Cerebellar cortex (tissue), 1 donor: ENCODE data around the gene ESYT2.

ENCODE experiments used
- DNase-seq: peaks from one replicate; pipeline ENCODE4 v3.0.0-alpha.2; 2015; ENCODE audit warnings: low spot score

ESYT2 gene

DNA sequence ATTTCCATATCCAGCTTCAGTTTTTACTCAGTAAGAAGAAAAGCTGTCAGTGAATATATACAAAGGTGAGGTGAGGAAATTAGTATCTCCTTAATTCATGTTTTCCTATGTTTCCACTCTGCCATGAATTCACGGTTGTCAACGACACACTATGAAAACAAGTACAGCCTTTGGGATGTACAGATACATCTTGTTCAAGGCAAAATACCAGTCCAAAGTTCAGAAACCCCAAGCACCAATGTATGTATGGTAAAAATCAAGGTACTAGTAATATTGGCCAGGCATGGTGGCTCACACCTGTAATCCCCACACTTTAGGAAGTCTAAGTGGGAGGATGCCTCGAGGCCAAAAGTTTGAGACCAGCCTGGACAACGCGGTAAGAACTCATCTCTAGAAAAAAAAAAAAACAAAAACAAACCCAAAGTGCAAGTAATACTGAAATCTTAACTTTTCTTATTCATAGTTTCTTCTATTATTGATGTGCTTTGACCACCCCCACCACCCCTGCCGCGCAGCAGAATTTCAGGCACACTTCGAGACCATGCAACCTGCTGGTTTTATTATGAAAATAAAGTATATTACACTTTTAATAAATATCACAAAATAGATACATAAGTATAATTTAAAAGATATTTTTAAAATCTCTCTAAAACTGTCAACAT lies 3.5 kb downstream of the ESYT2 start:
- no peak for DNase-seq

DNA sequence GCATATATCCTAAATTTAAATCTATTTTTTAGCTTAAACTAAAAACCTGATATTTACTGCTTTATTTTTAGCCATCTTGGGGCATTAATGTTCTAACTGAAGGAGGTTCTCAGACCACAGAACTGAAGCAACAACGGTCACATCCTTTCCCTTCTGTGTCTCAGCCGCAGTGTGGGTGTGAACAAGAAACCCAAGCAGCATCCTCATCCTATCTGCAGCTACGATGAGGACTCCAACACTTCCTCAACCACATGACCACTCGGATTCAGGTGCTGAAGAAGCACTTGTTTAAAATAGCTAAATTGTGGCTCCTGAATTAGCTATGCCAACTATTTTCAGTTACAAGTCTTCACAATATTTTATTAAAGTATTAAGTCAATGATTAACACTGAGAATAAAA lies 5.3 kb downstream of the ESYT2 start:
- DNase-seq: no peak

DNA sequence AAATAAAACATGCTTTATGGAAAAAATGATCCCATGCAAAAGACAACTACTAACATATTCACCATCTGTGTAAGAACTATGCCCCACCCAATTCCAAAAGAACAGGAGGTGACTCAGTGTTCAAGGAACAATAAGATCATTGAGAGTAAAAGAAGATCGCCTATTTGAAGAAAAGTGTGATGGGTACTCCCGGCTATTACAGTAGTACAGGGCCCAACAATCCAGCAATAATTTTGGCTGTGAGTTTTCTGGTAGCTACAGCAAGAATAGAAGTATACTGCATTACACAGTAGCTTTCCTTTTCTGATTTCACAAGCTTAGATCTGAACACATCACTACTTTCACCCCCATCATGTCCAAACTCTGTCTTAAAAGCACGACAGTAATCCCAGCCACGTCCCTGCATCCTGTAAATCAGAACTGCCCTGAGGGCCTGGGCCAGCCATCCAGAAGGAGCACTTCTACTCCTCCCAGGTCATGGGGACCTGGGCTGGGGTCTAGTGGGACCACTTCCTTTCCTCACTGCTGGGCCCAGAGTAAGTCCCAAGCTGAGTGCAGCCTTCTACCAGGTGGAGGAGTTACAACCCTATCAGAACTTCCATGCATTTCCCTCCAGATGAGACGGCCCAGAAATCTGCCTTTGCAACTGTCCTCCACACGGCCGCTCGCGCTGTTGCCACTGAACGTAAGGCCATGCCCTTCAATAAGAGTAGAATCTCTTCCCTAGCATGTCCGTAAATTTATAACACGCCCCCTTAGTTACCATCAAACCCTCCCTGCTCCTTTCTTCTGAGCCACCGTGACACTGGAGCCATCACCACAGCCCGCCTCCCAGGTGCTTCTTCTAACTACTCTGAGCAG lies 7.9 kb downstream of the ESYT2 start:
- no peak for DNase-seq

DNA sequence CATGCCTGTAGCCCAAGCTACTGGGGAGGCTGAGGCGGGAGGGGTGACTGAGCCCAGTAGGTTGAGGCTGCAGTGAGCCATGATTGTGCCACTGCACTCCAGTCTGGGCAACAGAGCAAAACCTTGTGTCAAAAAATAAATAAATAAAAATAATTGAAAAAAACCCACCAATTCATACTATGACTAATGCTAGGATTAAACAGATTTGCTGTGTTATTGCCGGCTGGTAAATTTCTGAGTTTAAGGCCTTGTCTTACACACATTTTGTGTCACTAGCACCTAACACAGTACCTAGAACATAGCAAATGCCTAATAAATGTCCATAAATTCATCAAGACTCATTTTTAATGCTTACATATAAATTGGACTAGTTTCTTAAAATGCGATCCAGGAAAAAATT lies 8.7 kb downstream of the ESYT2 start:
- DNase-seq: no peak

DNA sequence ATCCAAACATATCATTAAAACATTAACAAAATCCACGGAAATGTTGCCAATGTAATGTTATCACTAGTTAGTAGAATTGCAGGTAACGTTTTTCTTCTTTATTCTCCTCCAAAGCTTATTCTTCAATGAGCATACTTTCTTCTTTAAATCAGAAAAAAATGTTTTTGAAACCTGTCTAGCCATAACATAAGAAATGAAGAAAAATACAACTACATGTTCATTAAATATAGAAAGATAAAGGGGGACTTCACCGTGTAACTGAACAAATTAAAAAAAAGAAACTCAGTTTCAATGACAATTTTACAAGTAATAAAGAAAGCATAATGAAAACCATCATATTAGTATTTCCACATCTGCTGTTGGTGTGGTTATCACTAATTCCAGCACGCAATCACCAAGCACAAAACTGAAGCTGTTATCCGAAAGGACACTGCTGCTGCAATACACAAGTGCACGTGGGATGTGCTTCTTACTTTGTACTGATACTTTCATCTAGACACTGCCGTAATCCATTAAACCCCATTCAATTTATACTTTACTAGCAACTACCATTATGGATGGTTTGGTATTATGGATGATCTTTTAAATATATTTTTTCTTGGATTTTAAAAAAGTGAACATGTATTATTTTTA lies 9.6 kb downstream of the ESYT2 start:
- no peak for DNase-seq

GRCh38 chr7:158818325-158819213 lies 10.7 kb downstream of the ESYT2 start:
- no peak for DNase-seq

DNA sequence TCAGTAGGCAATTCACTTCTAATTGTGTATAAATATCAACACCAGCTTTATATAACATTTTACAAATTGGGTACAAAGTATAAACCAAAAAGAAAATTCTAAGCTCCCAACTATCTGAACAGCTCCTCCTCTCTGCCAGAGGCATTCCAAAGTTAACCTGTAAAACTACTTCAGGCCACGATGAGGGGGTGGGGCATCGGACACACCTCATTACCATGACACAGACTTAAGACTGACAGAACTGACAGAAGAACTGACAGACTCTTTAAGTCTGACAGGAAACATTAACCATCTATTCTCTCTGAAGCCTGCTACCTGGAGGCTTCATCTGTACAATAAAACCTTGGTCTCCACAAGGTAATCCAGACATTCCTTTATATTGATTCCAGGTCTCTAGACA lies 12.3 kb downstream of the ESYT2 start:
- DNase-seq: no peak

- no peak for DNase-seq
These were observed 13.0 kb downstream of the ESYT2 start for GRCh38 chr7:158816271-158816670.

GRCh38 chr7:158815800-158816128 lies 13.5 kb downstream of the ESYT2 start:
- no peak for DNase-seq

DNA sequence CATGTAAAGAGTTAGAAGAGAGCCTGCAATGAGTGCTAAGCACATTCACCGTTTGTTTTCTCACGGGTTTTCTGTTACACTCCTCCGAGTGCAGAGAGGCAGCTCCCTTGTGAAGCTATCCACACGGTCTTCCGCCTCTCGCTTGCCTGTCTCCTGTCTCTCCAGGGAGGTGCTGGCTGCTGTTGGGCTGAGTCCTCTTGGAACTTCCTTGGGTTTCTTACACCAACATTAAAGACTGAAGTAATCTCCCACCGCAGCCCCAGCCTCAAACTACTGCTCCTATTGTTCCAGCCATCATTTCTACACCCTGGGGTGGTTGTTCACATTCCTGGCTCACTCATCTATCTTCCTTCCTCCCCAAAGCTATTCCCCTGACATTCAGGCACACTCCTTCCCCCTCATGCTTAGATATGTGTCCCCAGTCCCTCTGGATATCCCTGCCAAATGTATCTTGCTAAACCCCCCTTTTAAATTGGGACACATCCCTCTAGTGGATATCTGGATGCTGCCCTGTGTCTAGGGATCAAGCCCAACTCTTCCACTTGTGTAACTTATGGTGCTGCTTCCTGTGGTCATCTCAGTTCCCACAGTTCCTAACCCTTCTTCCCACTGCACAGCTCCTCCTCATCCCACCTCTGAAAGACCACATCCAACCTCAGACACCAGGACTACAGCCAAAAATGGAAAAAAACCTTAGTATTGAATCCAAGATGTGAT lies 14.1 kb downstream of the ESYT2 start:
- peak; percentile 20 for DNase-seq

DNA sequence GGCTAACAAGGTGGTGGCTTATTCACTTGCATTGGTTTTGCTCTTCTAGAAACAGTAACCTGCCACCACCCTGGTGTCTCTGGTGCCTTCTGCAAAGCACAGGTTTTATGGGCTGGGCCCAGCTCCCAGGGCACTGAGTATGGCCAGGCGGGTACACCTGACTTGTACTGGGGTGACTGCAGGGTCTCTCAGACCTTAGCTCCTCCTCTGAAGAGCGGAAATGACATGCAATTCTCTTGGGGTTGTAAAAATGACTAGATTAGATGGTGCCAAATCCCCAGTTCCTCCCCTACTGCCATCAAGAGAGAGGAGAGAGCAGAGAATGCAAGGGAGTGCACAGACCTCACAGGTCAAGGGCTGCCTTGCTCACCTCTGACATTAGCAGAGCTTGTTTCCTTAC lies 14.7 kb downstream of the ESYT2 start:
- no peak for DNase-seq

DNA sequence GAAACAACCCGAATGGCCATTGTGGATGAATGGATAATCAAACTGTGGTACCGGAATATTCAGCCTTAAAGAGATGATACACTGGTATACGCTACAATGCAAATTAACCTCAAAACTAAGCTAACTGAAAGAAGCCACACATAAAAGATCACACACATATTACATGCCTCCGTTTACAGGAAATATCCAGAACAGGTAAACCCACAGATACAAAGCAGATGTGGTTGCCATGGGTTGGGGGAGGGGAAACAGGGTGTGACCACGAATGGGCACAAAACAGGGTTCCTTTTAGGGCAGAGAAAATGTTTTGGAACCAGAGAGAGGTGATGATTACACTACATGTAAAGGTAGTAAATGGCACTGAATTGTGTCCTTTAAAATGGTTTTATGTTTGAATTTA lies 16.6 kb downstream of the ESYT2 start:
- no peak for DNase-seq

- no peak for DNase-seq
These were observed 17.4 kb downstream of the ESYT2 start for GRCh38 chr7:158811894-158812293.

GRCh38 chr7:158811461-158811860 lies 17.8 kb downstream of the ESYT2 start:
- DNase-seq: no peak

DNA sequence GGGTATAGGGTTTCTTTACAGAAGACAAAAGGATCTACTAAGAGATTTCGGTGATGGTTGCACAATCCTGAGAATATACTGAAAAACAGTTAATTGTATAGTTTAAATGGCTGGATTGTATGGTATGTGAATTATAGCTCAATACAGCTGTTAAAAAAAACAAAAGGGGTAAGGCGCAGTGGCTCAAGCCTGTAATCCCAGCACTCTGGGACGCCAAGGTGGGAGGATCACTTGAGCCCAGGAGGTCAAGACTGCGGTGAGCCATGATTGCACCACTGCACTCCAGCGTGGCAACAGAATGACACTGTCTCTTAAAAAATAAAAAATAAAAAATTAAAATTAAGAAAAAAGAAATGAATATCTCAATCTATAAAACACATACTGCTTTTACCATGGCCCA lies 18.5 kb downstream of the ESYT2 start:
- DNase-seq: no peak

DNA sequence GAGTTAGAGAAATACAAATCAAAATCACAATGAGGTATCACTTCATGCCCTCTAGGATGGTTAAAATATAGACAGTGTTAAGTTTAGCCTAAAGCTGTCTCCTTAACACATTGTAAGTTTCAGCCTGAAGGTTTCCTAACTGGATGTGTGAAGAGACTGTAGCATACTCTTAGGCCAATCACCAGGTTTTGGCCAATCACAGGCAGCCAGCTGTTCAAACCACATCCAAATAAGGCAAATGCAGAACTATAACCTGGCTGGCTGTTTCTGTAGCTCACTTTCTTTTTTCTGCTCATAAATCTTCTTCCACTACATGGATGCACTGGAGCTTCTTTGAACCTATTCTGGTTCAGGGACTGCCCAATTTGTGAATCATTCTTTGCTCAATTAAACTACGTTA lies 19.7 kb downstream of the ESYT2 start:
- DNase-seq: no peak

GRCh38 chr7:158808126-158808525 lies 21.2 kb downstream of the ESYT2 start:
- DNase-seq: no peak

- no peak for DNase-seq
These were observed 23.4 kb downstream of the ESYT2 start for GRCh38 chr7:158805937-158806336.

DNA sequence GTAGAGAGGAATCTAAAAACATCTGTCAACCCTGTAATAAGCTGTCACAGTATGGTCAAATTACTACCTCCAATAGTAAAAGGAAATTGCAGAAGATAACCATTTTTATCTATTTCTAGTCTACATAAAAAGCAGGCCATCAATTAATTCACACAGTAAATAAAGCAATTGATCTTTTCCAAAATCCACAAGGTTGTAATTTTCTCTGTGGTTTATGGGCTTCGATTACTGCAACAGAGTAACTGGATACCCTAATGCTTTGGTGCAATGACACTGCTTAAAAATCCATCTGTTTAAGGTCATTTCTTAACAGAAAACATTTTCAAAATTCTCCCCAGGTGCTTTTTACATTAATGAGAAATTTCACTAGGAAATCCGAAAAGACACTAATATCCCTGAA lies 23.9 kb downstream of the ESYT2 start:
- DNase-seq: no peak

- no peak for DNase-seq
These were observed 25.0 kb downstream of the ESYT2 start for GRCh38 chr7:158804335-158804734.

DNA sequence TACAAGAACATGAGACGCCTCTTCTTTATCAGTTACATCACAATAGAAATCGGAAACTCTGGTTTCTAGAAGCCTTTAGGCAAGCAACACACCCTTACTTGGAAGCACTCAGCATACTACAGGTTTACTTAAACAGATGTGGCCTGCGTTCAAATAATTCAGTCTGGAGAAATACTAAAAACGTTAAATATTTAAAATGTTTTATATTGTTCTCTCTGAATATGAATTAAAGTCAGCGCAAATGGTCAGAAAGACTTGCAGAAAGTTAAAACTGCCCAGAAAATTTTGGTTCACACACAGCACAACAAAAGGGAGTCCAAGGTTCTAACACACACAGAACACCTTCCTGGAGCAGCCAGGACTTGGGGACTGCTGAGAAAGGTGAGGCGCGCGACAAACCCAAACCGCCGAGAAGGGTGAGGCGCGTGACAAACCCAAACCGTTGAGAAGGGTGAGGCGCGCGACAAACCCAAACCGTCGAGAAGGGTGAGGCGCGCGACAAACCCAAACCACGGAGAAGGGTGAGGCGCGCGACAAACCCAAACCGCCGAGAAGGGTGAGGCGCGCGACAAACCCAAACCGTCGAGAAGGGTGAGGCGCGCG lies 25.8 kb downstream of the ESYT2 start:
- DNase-seq: no peak
